ENCODE measurements around the gene KIF25.

DNA sequence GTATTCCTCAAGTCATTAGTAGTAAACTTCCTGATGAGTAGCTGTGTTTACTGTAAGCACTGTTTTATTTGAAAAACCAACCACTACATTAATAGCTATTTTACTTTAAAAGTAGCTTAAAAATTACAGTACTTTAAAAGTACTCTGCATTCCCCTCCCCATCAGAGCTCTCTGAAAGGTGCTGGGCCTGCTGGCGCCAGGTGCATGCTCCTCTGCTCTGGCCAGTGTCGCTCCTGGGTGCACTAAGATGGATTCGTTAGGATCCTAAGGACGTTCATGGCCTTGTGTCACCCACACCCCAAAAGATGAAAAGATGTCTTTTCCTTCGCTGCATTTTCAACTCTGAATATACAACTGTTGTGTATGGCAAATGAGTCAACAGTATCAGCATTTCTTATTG, 43.9 kb upstream of the KIF25 start:
- TF ChIP-seq POLR2A (IDR thresholded peaks at IDR 0.05) = no peak
- TF ChIP-seq CTCF (IDR thresholded peaks at IDR 0.05) = no peak
- TF ChIP-seq POLR2AphosphoS5 (IDR thresholded peaks at IDR 0.05; ENCODE audit: insufficient read depth in 1 of 2, low read depth in 1 of 2) = no peak

Data from vagina (tissue), 2 donors.